Tibial nerve (tissue), 4 donors: Measurements from ENCODE around the gene MCC. TPM values are rescaled to one million over a fixed set of nuclear protein-coding genes. Genes with fewer than 3 reads are reported as not detected.
A peak's percentile ranks its signal among the peaks of the same experiment; 100 is the strongest.

Experiments
- DNase-seq, 2 donors: peaks; one replicate each; pipeline ENCODE4 v3.0.0-alpha.2; 2019; ENCODE audit warnings: low spot score in 2 of 2
- H3K27ac ChIP-seq, 4 donors: fragments of 200-600 bp; sonication (generic) in 3 of 4; one replicate each; pipeline ENCODE4 v1.5.1; 2017 to 2019; ENCODE audit warnings: mild to moderate bottlenecking in 1 of 4
- H3K27me3 ChIP-seq, 2 donors: fragments of 200-600 bp; sonication (generic) in 1 of 2; one replicate each; pipeline versions ENCODE4 v1.5.1 to v1.6.0; 2017 to 2019
- H3K36me3 ChIP-seq, 3 donors: fragments of 200-600 bp; sonication (generic); one replicate each; pipeline ENCODE4 v1.5.1; 2018 to 2019
- H3K4me1 ChIP-seq, 4 donors: fragments of 200-600 bp; sonication (generic) in 3 of 4; one replicate each; pipeline ENCODE4 v1.5.1; 2017 to 2019
- H3K4me3 ChIP-seq, 4 donors: fragments of 200-600 bp; sonication (generic) in 3 of 4; one replicate each; pipeline ENCODE4 v1.5.1; 2017 to 2019; ENCODE audit warnings: mild to moderate bottlenecking in 1 of 4, moderate library complexity in 1 of 4
- H3K9me3 ChIP-seq, 4 donors: fragments of 200-600 bp; sonication (generic) in 3 of 4; one replicate each; pipeline ENCODE4 v1.5.1; 2017 to 2019
- EP300 ChIP-seq, 2 donors: sonication (generic); formaldehyde crosslinking; IDR thresholded peaks; one replicate each; pipeline ENCODE4 v1.6.1; 2017; ENCODE audit warnings: antibody characterized with exemption in 2 of 2, mild to moderate bottlenecking in 1 of 2
- POLR2A ChIP-seq, 2 donors: fragments of 450-650 bp; IDR thresholded peaks; one replicate each; pipeline ENCODE4 v1.6.1; 2017; ENCODE audit warnings: antibody characterized with exemption in 2 of 2, mild to moderate bottlenecking in 2 of 2, moderate library complexity in 2 of 2
- WGBS, 2 donors: methylation state at CpG; one replicate each; pipeline ENCODE4 v1.1.5; 2018; 5-methylcytosine and 5-hydroxymethylcytosine counted together
- total RNA-seq, 4 donors: library from RNA; depleted of rRNA; stranded (reverse); fragments of >200 nt; gene quantifications; one replicate each; pipeline ENCODE4 v1.1.0, GENCODE V29; 2016
- TF ChIP-seq, protein P1 (sequence below), 5 experiments: fragments of 200-600 bp in 3 of 5; fragments of 450-650 bp in 2 of 5; sonication (generic) in 3 of 5; IDR thresholded peaks; one replicate each; pipeline ENCODE4 v1.5.1; 2016 to 2019; ENCODE audit warnings: antibody characterized with exemption in 5 of 5, mild to moderate bottlenecking in 3 of 5, moderate library complexity in 2 of 5

The MCC gene
- total RNA-seq, 4 donors from 2014 or later = 55.5 to 122 (median 80.9) TPM

DNA sequence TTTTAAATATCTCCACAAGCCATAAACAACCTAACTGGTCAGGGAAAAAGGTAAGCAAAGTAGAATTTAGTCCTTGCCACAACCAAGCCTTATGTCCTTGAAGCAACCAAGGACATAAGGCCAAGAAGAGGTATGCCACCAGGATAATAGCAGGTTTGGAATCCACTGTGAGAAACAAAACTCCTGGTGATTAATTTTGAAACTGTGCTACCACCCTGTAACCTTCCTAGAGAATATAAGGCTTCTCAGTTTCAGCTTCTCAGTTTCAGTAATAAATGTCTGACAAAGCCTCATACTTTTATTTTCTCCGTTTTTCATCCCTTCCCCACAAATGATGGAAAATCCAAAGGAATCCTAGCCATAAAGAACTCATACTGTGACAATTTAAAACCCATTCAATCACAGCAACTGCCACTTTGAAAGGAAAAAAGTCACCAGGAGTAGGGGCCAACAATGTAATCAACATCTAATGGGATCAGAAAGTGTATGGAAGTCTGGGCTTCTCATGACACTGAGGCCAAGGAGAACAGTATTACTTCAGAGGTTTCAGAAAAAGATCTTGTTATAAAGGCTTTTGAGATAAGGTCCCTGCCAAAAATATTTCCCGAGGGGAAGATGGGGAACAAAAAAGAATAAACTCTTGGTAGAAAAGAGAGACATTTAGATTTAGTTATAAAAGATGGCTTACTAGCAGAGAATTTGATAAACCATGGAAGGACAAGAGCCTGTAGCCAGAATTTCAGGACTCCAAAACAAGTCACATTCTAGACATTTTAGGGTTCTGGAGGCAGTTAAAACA is 242.6 kb downstream of the MCC start:
- Histone ChIP-seq H3K27ac (peak overlapping the region; percentile 48 to 85 (median 72)), H3K4me3 (no peak overlapping the region), H3K27me3 (no peaks in the 10 kb centered on the region), H3K9me3 (no peaks in the 10 kb centered on the region), H3K4me1 (peaks cover 0 to 35% (median 9%) of the 10 kb centered on the region in 4 donors), H3K36me3 (no peaks in the 10 kb centered on the region)
- no peak for DNase-seq
- 39 to 46% methylated on average over 2 of the region's 2 CpGs for WGBS, 2 donors
- TF ChIP-seq EP300 (IDR thresholded peaks at IDR 0.05) (no peak), POLR2A (IDR thresholded peaks at IDR 0.05) (no peak)
- TF ChIP-seq, protein P1, sequence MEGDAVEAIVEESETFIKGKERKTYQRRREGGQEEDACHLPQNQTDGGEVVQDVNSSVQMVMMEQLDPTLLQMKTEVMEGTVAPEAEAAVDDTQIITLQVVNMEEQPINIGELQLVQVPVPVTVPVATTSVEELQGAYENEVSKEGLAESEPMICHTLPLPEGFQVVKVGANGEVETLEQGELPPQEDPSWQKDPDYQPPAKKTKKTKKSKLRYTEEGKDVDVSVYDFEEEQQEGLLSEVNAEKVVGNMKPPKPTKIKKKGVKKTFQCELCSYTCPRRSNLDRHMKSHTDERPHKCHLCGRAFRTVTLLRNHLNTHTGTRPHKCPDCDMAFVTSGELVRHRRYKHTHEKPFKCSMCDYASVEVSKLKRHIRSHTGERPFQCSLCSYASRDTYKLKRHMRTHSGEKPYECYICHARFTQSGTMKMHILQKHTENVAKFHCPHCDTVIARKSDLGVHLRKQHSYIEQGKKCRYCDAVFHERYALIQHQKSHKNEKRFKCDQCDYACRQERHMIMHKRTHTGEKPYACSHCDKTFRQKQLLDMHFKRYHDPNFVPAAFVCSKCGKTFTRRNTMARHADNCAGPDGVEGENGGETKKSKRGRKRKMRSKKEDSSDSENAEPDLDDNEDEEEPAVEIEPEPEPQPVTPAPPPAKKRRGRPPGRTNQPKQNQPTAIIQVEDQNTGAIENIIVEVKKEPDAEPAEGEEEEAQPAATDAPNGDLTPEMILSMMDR (IDR thresholded peaks at IDR 0.05) = no peak

GRCh38 chr5:113244966-113245365 is 243.3 kb downstream of the MCC start:
- 80 to 96% methylated on average over 9 of the region's 9 CpGs for WGBS, 2 donors

GRCh38 chr5:113243349-113243664 is 244.9 kb downstream of the MCC start:
- TF ChIP-seq POLR2A (IDR thresholded peaks at IDR 0.05) (no peak), EP300 (IDR thresholded peaks at IDR 0.05) (no peak)
- TF ChIP-seq, protein P1 (IDR thresholded peaks at IDR 0.05) = no peak
- H3K4me3 ChIP-seq = no peak overlapping the region
- no peaks in the 10 kb centered on the region for H3K9me3 ChIP-seq
- no peaks in the 10 kb centered on the region for H3K36me3 ChIP-seq
- H3K27ac ChIP-seq = no peak overlapping the region
- no peaks in the 10 kb centered on the region for H3K27me3 ChIP-seq
- WGBS, 2 donors = 61 to 94% methylated on average over 2 of the region's 2 CpGs
- peaks cover 0 to 18% (median 0%) of the 10 kb centered on the region in 4 donors for H3K4me1 ChIP-seq
- no peak for DNase-seq

More at GRCh38 chr5:113244966-113245365, 243.3 kb downstream of the MCC start:
- H3K36me3 ChIP-seq = no peaks in the 10 kb centered on the region
- H3K9me3 ChIP-seq = no peaks in the 10 kb centered on the region
- no peak for DNase-seq
- TF ChIP-seq, protein P1 (IDR thresholded peaks at IDR 0.05) = no peak
- no peak for TF ChIP-seq POLR2A (IDR thresholded peaks at IDR 0.05)
- H3K27ac ChIP-seq = peak overlapping the region in 2 of 4 donors; percentile 80 to 85
- peaks cover 0 to 29% (median 6%) of the 10 kb centered on the region in 4 donors for H3K4me1 ChIP-seq
- no peak overlapping the region for H3K4me3 ChIP-seq
- no peaks in the 10 kb centered on the region for H3K27me3 ChIP-seq

DNA sequence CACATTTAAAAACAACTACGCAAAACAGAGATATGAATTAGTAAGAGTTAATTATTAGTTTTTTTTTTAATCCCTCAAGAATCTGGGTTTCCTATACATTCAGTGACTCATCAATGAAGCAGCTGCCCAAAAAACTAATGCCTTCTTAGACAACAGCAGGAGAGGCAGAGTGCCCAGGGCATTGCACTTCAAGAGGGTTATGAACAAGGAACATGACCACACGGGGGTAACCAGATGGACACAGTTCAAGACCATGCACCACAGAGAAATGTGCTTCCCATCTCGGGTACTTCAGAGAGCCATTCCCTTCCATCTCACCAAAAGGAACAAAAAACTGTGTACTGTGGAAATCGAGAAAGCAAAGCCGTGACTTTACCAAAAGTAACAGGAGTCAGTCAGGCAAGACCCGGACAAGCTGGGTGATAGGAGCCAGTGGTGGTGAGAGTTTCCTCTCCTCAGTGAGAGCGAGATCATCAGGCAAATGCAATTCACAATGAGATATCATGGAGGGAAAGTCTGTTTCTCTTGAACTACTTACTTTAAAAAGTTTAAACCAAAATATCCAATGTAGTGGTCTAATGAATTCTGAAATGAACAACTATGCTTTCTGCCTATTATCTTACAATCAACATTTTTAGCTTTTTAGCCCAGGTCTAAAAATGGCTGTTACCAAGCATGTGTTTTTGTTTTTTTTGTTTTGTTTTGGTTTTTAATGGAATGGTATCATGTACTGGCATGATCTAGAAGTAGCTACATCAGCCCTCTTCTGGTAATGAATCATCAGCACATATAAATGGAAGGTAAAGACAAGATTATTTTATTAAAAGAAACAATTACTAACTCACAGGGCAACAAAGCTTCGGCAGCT is 245.5 kb downstream of the MCC start:
- no peaks in the 10 kb centered on the region for H3K27me3 ChIP-seq
- 79 to 84% methylated on average over 8 of the region's 8 CpGs for WGBS, 2 donors
- H3K27ac ChIP-seq = no peak overlapping the region
- no peaks in the 10 kb centered on the region for H3K9me3 ChIP-seq
- DNase-seq = no peak
- no peaks in the 10 kb centered on the region for H3K36me3 ChIP-seq
- no peak overlapping the region for H3K4me3 ChIP-seq
- TF ChIP-seq EP300 (IDR thresholded peaks at IDR 0.05) = no peak
- TF ChIP-seq, protein P1 (IDR thresholded peaks at IDR 0.05) = no peak
- no peak for TF ChIP-seq POLR2A (IDR thresholded peaks at IDR 0.05)
- peaks cover 0 to 23% (median 0%) of the 10 kb centered on the region in 4 donors for H3K4me1 ChIP-seq
